A549 (cell line): ENCODE data around the gene SAT1. TPM values are rescaled to one million over a fixed set of nuclear protein-coding genes. Genes with fewer than 3 reads are reported as not detected.

ENCODE experiments used
- ATAC-seq, 2 experiments: fragments of 200-7000 bp in 1 of 2; fragments of >200 bp in 1 of 2; cut with Nextera tagmentation in 1 of 2; cut with Tn5 transposase in 1 of 2; 3 replicates each; pipeline versions ENCODE4 v1.8.0 to v1.9.1; 2018 to 2020; ENCODE audit warnings: mild to moderate bottlenecking in 1 of 2, moderate library complexity in 1 of 2
- CTCF ChIA-PET: fragments of 300-600 bp; sonication (Branson Sonifier 250); formaldehyde crosslinking; extraction: SDS; loops from one replicate; lab custom pipeline; 2021; ENCODE audit warnings: antibody characterized with exemption, inconsistent platforms; lab: Yijun Ruan, JAX
- POLR2A ChIA-PET: fragments of 350-600 bp; formaldehyde crosslinking; extraction: SDS; loops from one replicate; lab custom pipeline; 2021; ENCODE audit warnings: antibody characterized with exemption, inconsistent platforms; lab: Yijun Ruan, JAX
- DNase-seq, 2 experiments: peaks; one replicate each; pipeline versions ENCODE4 v3.0.0 to v3.0.0-alpha.2; 2011 to 2016; ENCODE audit warnings: low read depth in 1 of 2, low spot score in 1 of 2
- FAIRE-seq: peaks from 2 replicates; lab custom pipeline; 2011; peaks lifted over from hg19 to GRCh38; lab: Jason Lieb, UNC
- H3K27ac ChIP-seq, 2 experiments: fragments of >200 bp; sonication (Bioruptor Twin); formaldehyde crosslinking; 3 replicates each; pipeline ENCODE4 v1.5.1; 2016 to 2017
- H3K4me1 ChIP-seq: fragments of >200 bp; sonication (Bioruptor Twin); formaldehyde crosslinking; 3 replicates; pipeline ENCODE4 v1.6.1; 2016
- H3K4me2 ChIP-seq: fragments of >200 bp; sonication (Bioruptor Twin); formaldehyde crosslinking; 3 replicates; pipeline ENCODE4 v1.6.1; 2016
- H3K4me3 ChIP-seq: fragments of >200 bp; sonication (Bioruptor Twin); formaldehyde crosslinking; 3 replicates; pipeline ENCODE4 v1.5.1; 2016
- H3K9me3 ChIP-seq: fragments of >200 bp; sonication (Bioruptor Twin); formaldehyde crosslinking; 3 replicates; pipeline ENCODE4 v1.6.1; 2016
- BHLHE40 ChIP-seq: IDR thresholded peaks from 2 replicates; pipeline ENCODE4 v1.6.1; 2012; ENCODE audit warnings: low read depth, low read length, inconsistent platforms
- CBX2 ChIP-seq: fragments of 200-600 bp; sonication (generic); IDR thresholded peaks from 2 replicates; pipeline ENCODE4 v1.6.1; 2016; ENCODE audit warnings: low read depth, mild to moderate bottlenecking, borderline replicate concordance
- CBX8 ChIP-seq: fragments of 200-600 bp; sonication (generic); IDR thresholded peaks from 2 replicates; pipeline ENCODE4 v1.6.1; 2016
- CHD2 ChIP-seq: fragments of 150-350 bp; IDR thresholded peaks from 2 replicates; pipeline ENCODE4 v1.6.1; 2014; ENCODE audit warnings: low read length; ENCODE audit not compliant: partially characterized antibody
- CHD4 ChIP-seq: fragments of 200-600 bp; sonication (generic); IDR thresholded peaks from 2 replicates; pipeline ENCODE4 v1.6.1; 2016; ENCODE audit warnings: antibody characterized with exemption, mild to moderate bottlenecking, borderline replicate concordance
- EHMT2 ChIP-seq: fragments of 200-600 bp; sonication (generic); IDR thresholded peaks from 2 replicates; pipeline ENCODE4 v1.6.1; 2016; ENCODE audit warnings: antibody characterized with exemption, low read depth, mild to moderate bottlenecking, moderate library complexity
- EP300 ChIP-seq, 2 experiments: fragments of >200 bp; sonication (Bioruptor Twin); formaldehyde crosslinking; IDR thresholded peaks; 2 replicates in 1 of 2; 3 replicates in 1 of 2; pipeline ENCODE4 v1.6.1; 2016 to 2017
- FOSB ChIP-seq: fragments of 250-450 bp; sonication (Bioruptor Pico); IDR thresholded peaks from 2 replicates; pipeline ENCODE4 v1.5.0; 2020; ENCODE audit warnings: mild to moderate bottlenecking, moderate library complexity
- JUN ChIP-seq, 2 experiments: fragments of >200 bp; sonication (Bioruptor Twin); formaldehyde crosslinking; IDR thresholded peaks; 2 replicates in 1 of 2; 3 replicates in 1 of 2; pipeline ENCODE4 v1.6.1; 2016 to 2017
- JUNB ChIP-seq: fragments of >200 bp; sonication (Bioruptor Twin); formaldehyde crosslinking; IDR thresholded peaks from 2 replicates; pipeline ENCODE4 v1.6.1; 2016
- MAZ ChIP-seq: fragments of 150-350 bp; IDR thresholded peaks from 2 replicates; pipeline ENCODE4 v1.6.1; 2014; ENCODE audit warnings: antibody characterized with exemption, low read depth, low read length, borderline replicate concordance
- PBX3 ChIP-seq: IDR thresholded peaks from 2 replicates; pipeline ENCODE4 v1.6.1; 2012
- PHF8 ChIP-seq: fragments of 200-600 bp; sonication (generic); IDR thresholded peaks from 2 replicates; pipeline ENCODE4 v1.6.1; 2016; ENCODE audit warnings: low read depth, mild to moderate bottlenecking, antibody characterized with exemption, moderate library complexity, borderline replicate concordance
- RAD21 ChIP-seq, 2 experiments: fragments of >200 bp in 1 of 2; sonication (Bioruptor Twin) in 1 of 2; formaldehyde crosslinking in 1 of 2; IDR thresholded peaks in 1 of 2; conservative IDR thresholded peaks in 1 of 2; 2 replicates in 1 of 2; 3 replicates in 1 of 2; pipeline ENCODE4 v1.6.1; 2012 to 2018; ENCODE audit warnings: inconsistent platforms in 1 of 2
- RARB ChIP-seq: fragments of 250-450 bp; sonication (Bioruptor Pico); IDR thresholded peaks from 2 replicates; pipeline ENCODE4 v1.8.0; 2021; ENCODE audit warnings: mild to moderate bottlenecking, moderate library complexity
- TFCP2L1 ChIP-seq: fragments of 250-450 bp; sonication (Bioruptor Pico); IDR thresholded peaks from 2 replicates; pipeline ENCODE4 v1.5.0; 2021; ENCODE audit warnings: mild to moderate bottlenecking
- USF2 ChIP-seq: fragments of 450-650 bp; IDR thresholded peaks from 2 replicates; pipeline ENCODE4 v1.6.1; 2014; ENCODE audit warnings: antibody characterized with exemption
- ZC3H11A ChIP-seq: fragments of 450-650 bp; IDR thresholded peaks from 2 replicates; pipeline ENCODE4 v1.6.1; 2014; ENCODE audit warnings: antibody characterized with exemption, mild to moderate bottlenecking
- ZNF302 ChIP-seq: fragments of 250-450 bp; sonication (Bioruptor Pico); IDR thresholded peaks from 2 replicates; pipeline ENCODE4 v1.9.0; 2021; ENCODE audit warnings: inconsistent platforms, mild to moderate bottlenecking, moderate library complexity
- WGBS: methylation state at CpG from one replicate; pipeline ENCODE4 v1.1.6; 2017; ENCODE audit errors: missing lambda C conversion rate; 5-methylcytosine and 5-hydroxymethylcytosine counted together
- polyA plus RNA-seq, 4 experiments: library from polyadenylated mRNA; depleted of rRNA in 3 of 4; stranded (reverse); fragments of >200 nt; fragmentation: RNase III in 1 of 4; extraction: RNeasy Plus Mini Kit Qiagen cat#74134 plus additional on column Dnase treatment in 1 of 4; gene quantifications; 2 replicates in 3 of 4; 3 replicates in 1 of 4; pipeline ENCODE4 v1.2.3, GENCODE V29; 2011 to 2017
- TF ChIP-seq, protein P1 (sequence below): fragments of >200 bp; sonication (Bioruptor Twin); formaldehyde crosslinking; IDR thresholded peaks from 3 replicates; pipeline ENCODE4 v1.5.1; 2016

Gene SAT1
- polyA plus RNA-seq, 2 of the 4 experiments (the other 2 are of a cell fraction), result 585 to 3,185 TPM

GRCh38 chrX:23795221-23795620, 12.2 kb downstream of the SAT1 start:
- FAIRE-seq, result no peak
- WGBS, result 88% methylated on average over 8 of the region's 8 CpGs
- TF ChIP-seq ZC3H11A (no peak), ZNF302 (CRISPR knock-in tag) (no peak)
- peaks cover 28% of the 10 kb centered on the region for H3K4me1 ChIP-seq
- H3K9me3 ChIP-seq, result no peaks in the 10 kb centered on the region
- CTCF ChIA-PET, result interaction anchor here (1.7 kb wide), 1 partner anchor 12 kb away, joined by 6 read pairs; the partner anchor contains the start of gene SAT1
- DNase-seq, result no peak
- POLR2A ChIA-PET, result interaction anchor here (0.6 to 1.2 kb wide), 2 partner anchors 12 to 14 kb away, joined by 4 to 6 read pairs; partner anchors contain the start of gene SAT1
- ATAC-seq, result no peak
- no peak overlapping the region for H3K4me2 ChIP-seq
- H3K27ac ChIP-seq, result peak overlapping the region; percentile 54 to 88; a peak in 4 of 6 replicates
- no peak overlapping the region for H3K4me3 ChIP-seq

DNA sequence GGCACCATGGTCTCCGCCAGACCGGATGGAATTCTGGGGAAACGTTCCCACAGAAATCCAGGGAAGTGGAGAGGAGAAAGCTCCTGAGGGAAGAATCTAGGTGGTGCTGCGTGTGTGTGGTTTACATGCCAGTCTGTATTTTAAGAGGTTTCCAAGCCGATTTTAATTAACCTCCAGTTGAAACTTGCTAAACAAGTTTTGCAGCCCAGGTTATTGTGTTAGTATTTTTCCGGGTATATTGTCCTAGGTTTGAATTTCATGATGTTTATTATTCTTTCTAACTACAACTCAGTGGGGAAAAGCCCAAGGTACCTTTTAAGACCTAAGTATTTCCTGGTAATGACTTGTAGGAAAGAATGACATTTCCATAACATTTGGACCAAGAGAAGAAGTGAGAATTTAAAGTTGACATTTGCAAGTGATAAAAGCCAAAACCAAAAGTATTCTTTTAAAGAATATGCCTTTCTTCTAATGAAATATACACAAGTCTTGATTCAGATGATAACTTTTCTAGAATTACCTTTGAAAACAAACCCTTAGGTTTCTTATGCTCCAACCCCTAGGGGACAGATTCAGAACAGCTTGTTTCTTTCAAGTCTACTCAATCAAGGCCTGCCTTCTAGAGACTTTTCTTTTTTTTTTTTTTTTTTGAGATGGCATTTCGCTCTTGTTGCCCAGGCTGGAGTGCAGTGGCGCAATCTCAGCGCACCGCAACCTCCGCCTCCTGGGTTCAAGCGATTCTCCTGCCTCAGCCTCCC, 14.6 kb downstream of the SAT1 start:
- CTCF ChIA-PET, result interaction anchor here (1.0 to 5.9 kb wide), 5 partner anchors 9 to 105 kb away, joined by 3 to 48 read pairs (median 4); no protein-coding TSS in a partner anchor
- peak overlapping the region; percentile 88 to 98 for H3K27ac ChIP-seq
- peak overlapping the region; percentile 25; the same call in 1 of the 3 replicates for H3K4me2 ChIP-seq
- peaks cover 34% of the 10 kb centered on the region for H3K4me1 ChIP-seq
- FAIRE-seq (no peak), ATAC-seq (peak in 1 of 2 experiments; percentile 59; a peak in 3 of 6 replicates), DNase-seq (no peak)
- TF ChIP-seq RAD21 (conservative IDR thresholded peaks at IDR 0.05 in 1 of 2, IDR thresholded peaks at IDR 0.05 in 1 of 2) (no peak), CBX2 (no peak), CBX8 (no peak), JUN (IDR thresholded peaks at IDR 0.05) (no peak), EP300 (IDR thresholded peaks at IDR 0.05) (no peak), USF2 (no peak), BHLHE40 (no peak), PBX3 (no peak), CHD4 (no peak), FOSB (CRISPR knock-in tag) (no peak), EHMT2 (no peak), RARB (no peak), JUNB (no peak), CHD2 (no peak), TFCP2L1 (no peak), PHF8 (no peak), MAZ (no peak)
- TF ChIP-seq, protein P1, sequence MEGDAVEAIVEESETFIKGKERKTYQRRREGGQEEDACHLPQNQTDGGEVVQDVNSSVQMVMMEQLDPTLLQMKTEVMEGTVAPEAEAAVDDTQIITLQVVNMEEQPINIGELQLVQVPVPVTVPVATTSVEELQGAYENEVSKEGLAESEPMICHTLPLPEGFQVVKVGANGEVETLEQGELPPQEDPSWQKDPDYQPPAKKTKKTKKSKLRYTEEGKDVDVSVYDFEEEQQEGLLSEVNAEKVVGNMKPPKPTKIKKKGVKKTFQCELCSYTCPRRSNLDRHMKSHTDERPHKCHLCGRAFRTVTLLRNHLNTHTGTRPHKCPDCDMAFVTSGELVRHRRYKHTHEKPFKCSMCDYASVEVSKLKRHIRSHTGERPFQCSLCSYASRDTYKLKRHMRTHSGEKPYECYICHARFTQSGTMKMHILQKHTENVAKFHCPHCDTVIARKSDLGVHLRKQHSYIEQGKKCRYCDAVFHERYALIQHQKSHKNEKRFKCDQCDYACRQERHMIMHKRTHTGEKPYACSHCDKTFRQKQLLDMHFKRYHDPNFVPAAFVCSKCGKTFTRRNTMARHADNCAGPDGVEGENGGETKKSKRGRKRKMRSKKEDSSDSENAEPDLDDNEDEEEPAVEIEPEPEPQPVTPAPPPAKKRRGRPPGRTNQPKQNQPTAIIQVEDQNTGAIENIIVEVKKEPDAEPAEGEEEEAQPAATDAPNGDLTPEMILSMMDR, result no peak
- POLR2A ChIA-PET, result interaction anchor here (1.2 kb wide), 1 partner anchor 14 kb away, joined by 14 read pairs; the partner anchor contains the start of gene SAT1
- WGBS, result 85% methylated on average over 12 of the region's 12 CpGs
- H3K4me3 ChIP-seq, result no peak overlapping the region
- H3K9me3 ChIP-seq, result no peaks in the 10 kb centered on the region
